Measurements from ENCODE around the gene FBLN1.

- no peak for TF ChIP-seq CTCF (IDR thresholded peaks at IDR 0.05; ENCODE audit: poor library complexity, severe bottlenecking)
- TF ChIP-seq EZH2 (IDR thresholded peaks at IDR 0.05; ENCODE audit: borderline replicate concordance, insufficient read depth, low read length, poor library complexity, severe bottlenecking): no peak
- no peak for TF ChIP-seq MXI1 (conservative IDR thresholded peaks at IDR 0.05; ENCODE audit: poor library complexity, severe bottlenecking)
Measured at GRCh38 chr22:45472426-45472825, 30.3 kb upstream of the FBLN1 start.

Data from neural cell (in vitro differentiated cells).